OCI-LY7 (cell line): ENCODE measurements around the gene SCYGR6.

Experiments used
- EZH2phosphoT487 ChIP-seq: fragments of 200-600 bp; sonication (generic); IDR thresholded peaks from 2 replicates; pipeline ENCODE4 v1.6.1; 2018; ENCODE audit warnings: low read depth, borderline replicate concordance, mild to moderate bottlenecking, mixed run types, antibody characterized with exemption, low read length, moderate library complexity, mixed read lengths
- TF ChIP-seq, protein P1 (sequence below): fragments of 200-600 bp; sonication (generic); conservative IDR thresholded peaks from 2 replicates; pipeline ENCODE4 v1.5.1; 2014; ENCODE audit warnings: mild to moderate bottlenecking, antibody characterized with exemption, low read length, moderate library complexity, mixed read lengths

DNA sequence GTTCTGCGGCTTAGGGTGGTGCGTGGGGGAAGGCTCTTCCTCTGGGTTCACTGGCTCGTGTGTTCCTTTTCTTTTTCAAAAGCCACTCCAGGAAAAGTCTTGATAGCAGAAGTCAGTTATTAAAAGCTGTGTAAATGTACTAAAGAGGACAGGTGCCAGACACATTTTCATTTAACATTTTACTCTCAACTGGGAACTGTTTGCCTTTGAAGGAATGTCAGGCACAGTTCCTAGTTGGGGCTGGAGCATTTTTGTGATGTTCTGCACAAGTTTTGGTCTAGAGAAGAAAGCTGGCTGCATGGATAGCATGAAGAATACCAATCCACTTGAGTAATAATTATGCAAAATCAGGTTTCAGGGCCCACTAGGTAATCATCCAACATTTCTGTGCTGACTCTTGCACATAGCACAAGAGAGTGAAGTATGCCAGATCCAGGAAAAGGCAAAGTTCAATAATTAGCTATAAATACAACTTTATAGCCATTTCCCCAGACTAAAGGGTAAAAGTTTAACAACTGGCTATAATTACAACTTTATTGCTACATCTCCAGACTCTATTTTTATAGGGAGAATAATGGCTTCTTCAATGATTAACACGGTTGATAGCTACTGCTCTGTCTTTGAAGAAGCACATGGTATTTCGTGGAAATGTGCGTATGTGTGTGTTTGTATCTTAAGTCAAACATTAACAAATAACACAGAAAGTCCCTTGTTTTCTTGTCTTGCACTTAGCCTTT lies 37.4 kb upstream of the SCYGR6 start:
- TF ChIP-seq, protein P1, sequence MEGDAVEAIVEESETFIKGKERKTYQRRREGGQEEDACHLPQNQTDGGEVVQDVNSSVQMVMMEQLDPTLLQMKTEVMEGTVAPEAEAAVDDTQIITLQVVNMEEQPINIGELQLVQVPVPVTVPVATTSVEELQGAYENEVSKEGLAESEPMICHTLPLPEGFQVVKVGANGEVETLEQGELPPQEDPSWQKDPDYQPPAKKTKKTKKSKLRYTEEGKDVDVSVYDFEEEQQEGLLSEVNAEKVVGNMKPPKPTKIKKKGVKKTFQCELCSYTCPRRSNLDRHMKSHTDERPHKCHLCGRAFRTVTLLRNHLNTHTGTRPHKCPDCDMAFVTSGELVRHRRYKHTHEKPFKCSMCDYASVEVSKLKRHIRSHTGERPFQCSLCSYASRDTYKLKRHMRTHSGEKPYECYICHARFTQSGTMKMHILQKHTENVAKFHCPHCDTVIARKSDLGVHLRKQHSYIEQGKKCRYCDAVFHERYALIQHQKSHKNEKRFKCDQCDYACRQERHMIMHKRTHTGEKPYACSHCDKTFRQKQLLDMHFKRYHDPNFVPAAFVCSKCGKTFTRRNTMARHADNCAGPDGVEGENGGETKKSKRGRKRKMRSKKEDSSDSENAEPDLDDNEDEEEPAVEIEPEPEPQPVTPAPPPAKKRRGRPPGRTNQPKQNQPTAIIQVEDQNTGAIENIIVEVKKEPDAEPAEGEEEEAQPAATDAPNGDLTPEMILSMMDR: no peak
- no peak for TF ChIP-seq EZH2phosphoT487
